Measurements from ENCODE around the gene FGD3.

FGD3 gene

GRCh38 chr9:93033531-93033930 is 86.2 kb downstream of the FGD3 start:
- DNase-seq = no peak

DNA sequence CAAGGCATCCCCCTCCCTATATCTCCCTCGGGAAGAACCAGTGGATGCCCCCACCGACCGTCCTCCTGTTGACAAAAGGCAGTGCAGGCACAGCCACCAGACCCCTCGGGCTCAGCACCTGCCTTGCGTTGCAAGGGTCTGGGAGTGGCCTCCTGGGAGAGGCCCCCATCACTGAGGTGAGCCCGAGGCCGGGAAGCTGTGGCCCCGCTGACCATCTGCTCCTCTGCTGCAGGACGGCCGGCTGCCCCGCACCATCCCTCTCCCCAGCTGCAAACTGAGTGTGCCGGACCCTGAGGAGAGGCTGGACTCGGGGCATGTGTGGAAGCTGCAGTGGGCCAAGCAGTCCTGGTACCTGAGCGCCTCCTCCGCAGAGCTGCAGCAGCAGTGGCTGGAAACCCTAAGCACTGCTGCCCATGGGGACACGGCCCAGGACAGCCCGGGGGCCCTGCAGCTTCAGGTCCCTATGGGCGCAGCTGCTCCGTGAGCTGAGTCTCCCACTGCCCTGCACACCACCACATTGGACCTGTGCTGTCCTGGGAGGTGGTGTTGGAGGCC is 87.9 kb downstream of the FGD3 start:
- DNase-seq = no peak

GRCh38 chr9:93035821-93036351 is 88.6 kb downstream of the FGD3 start:
- DNase-seq = no peak

GRCh38 chr9:93036887-93037475 is 89.7 kb downstream of the FGD3 start:
- no peak for DNase-seq

DNA sequence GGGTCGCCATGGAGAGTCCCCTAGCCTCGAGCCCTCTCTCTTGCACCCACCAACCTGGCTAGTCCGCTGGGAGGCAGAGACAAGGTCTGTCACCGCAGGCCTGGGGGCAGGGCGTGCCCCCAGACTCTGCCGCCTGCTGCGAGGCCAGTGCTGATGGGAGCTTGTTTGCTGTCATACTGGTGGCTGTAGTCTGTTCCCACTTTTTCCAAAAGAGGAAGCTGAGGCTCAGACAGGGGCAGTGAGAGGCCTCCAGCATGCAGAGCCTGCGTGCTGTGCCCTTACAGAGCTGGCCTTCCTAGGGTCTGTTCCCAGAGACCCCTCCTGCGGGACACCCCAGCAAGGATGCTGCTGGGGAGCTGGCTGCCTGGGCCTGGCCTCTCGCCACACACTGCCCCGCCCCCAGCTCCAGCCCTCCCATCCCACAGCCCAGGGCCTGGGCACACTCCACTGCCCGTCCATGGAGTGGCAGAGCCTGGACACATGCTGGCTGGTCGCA is 90.2 kb downstream of the FGD3 start:
- no peak for DNase-seq

DNA sequence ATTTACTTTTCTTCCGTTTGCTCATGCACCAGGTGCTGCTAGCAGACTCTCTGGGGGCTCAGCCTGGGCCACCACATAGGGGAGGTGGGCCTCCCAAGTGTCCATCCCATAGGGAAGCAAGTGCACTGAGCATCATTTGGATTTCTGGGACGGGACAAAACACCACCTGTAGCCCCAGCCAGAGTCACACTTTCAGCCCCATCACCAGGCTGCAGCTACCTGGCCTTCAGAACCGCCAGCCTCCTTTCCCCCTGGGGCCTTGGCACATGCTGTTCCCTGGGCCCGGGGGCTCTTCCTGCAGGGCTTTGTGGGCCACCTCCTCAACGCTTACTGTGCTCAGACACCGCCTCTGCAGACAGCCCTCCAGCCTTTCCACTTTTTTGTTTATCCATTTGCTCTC is 91.6 kb downstream of the FGD3 start:
- no peak for DNase-seq

DNA sequence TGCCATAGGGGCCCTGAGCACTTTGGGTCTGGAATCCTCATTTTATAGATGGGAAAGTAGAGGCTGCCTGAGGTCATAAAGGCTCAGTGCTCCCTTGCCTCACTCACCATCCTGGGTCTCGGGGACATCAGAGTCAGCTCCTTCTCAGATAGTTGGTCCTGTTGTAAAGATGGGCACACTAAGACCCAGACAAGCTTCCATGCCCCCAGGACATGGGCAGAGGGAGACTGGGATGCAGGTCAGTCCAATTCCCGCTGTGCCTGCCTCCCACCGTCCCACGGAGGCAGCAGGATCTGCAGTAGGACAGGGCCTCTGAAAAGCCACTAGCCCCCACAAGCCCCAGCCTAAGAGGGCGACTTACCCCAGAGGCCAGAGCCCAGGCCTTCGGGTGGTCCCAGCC is 92.1 kb downstream of the FGD3 start:
- no peak for DNase-seq

- DNase-seq = no peak
Measured at GRCh38 chr9:93039976-93040375, 92.7 kb downstream of the FGD3 start.

GRCh38 chr9:93040409-93040808 is 93.1 kb downstream of the FGD3 start:
- no peak for DNase-seq

- no peak for DNase-seq
Measured at GRCh38 chr9:93041108-93041802, 93.9 kb downstream of the FGD3 start.

- DNase-seq = no peak
Measured at GRCh38 chr9:93043122-93043521, 95.8 kb downstream of the FGD3 start.

GRCh38 chr9:93045521-93045920 is 98.2 kb downstream of the FGD3 start:
- DNase-seq = no peak

DNA sequence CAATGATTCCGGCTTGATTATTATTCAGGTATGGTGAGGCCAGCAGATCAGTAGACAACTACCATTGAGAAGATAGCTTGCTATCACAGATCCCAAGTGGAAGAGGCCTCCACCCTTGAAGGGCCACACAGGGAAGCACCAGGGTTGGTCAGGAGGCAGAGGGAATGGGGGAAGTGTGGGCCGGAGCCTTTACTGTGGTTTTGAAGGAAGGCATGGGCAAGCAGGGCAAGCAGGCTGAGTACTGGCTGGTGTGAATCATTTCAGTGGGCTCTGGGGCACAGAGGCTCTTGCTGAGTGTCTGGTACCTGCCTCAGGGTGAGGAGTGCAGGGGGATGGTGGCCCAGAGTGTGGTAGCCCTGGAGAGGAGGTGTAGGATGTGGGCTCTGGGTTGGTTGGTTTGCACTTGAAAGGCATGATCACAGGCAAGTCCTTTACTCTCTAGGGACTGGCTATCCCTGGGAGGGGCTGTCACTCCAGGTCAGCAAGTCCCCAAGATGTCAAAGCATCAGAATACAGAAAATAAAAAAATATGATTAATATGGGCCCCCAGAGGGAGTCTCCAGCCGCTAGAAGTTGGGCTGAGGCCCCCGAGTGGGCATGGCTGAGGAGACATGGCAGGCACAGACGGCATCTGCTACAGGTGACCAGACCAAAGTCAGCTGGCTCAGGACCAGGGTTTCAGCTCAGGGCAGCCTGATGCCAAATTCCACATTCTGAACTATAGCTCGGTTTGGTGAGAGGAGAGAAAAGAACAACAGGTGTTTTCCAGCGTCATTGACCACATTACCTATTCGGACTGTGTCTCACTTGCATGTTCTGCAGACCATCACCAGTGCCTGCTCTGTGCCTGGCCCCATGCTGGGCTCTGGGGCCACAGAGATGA is 101.5 kb downstream of the FGD3 start:
- no peak for DNase-seq

- no peak for DNase-seq
Measured at GRCh38 chr9:93049491-93049890, 102.2 kb downstream of the FGD3 start.

GRCh38 chr9:93050231-93050630 is 102.9 kb downstream of the FGD3 start:
- no peak for DNase-seq

- no peak for DNase-seq
Measured at GRCh38 chr9:93051680-93052089, 104.4 kb downstream of the FGD3 start.

GRCh38 chr9:93052791-93053540 is 105.6 kb downstream of the FGD3 start:
- no peak for DNase-seq

DNA sequence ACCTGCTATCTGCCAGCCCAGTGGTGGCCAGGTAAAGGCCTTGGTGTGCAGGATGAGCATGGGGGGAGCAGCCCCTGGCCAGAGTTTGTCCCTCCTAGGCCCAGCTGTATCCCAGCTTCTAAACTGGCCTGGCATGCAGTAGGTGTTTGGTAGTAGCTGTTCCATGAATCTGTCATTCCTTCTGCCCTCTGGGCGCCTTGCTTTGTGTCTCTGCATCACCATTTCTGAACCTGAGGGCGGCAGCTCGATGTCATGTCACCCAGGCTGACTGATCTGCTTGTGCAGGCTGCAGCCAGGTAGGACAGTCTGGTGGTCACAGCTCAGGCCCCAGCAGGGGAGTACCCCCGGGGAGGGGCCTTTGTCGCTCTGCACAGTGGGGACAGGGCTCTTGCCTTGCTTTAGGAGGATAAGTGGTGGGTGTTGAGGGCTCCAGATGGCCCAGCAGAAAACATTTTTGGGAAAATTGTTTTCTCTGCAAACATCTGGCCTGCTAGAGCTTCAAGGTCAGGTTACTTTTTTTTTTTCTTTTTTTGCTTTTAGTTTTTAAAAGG is 106.5 kb downstream of the FGD3 start:
- no peak for DNase-seq

DNA sequence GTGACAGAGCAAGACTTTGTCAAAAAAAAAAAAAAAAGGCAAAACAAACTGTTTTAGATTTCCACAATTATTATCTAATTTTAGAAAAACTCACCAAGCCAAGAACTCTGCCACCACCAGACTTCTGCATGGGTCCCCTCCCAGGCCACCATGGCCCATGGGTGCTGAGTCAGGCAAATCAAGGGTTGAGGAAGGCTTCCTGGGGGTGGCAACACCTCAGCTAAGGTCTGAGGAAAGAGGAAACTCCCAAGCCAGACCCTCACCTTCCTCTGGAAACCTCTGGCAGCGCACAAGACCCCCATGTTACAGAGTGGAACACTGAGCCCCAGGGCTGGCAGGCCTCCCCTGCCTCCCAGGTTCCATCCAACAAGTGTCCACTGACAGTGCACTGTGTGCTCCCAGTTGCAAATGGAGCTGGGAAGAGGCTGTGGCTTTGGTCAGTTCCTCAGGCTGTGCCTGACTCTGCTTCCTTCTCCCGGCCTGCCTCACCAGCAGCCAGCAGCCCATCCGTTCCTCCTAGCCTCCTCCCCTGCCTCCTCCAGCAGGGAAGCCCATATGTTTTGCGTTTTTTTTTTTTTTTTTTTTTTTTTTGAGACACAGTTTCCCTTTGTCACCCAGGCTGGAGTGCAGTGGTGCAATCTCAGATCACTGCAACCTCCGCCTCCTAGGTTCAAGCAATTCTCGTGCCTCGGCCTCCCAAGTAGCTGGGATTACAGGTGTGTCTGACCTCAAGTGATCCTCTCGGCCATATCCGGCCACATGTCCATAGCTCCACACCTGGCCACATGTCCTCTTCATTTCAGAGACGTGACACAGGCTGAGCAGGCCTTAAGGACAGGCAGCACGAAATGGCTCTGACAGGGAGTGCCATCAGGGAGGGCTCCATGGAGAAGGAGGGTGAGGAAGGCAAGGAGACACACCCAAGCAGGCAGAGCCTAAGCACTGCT is 107.7 kb downstream of the FGD3 start:
- DNase-seq = no peak

- no peak for DNase-seq
Measured at GRCh38 chr9:93057042-93057702, 109.8 kb downstream of the FGD3 start.
